A549 (cell line): ENCODE results near the gene COMMD4. TPM values are rescaled to one million over a fixed set of nuclear protein-coding genes. Genes with fewer than 3 reads are reported as not detected.

Experiments used
- ATAC-seq, 2 experiments: fragments of 200-7000 bp in 1 of 2; fragments of >200 bp in 1 of 2; cut with Nextera tagmentation in 1 of 2; cut with Tn5 transposase in 1 of 2; 3 replicates each; pipeline versions ENCODE4 v1.8.0 to v1.9.1; 2018 to 2020; ENCODE audit warnings: mild to moderate bottlenecking in 1 of 2, moderate library complexity in 1 of 2
- CTCF ChIA-PET: fragments of 300-600 bp; sonication (Branson Sonifier 250); formaldehyde crosslinking; extraction: SDS; loops from one replicate; lab custom pipeline; 2021; ENCODE audit warnings: antibody characterized with exemption, inconsistent platforms; lab: Yijun Ruan, JAX
- POLR2A ChIA-PET: fragments of 350-600 bp; formaldehyde crosslinking; extraction: SDS; loops from one replicate; lab custom pipeline; 2021; ENCODE audit warnings: antibody characterized with exemption, inconsistent platforms; lab: Yijun Ruan, JAX
- DNase-seq, 2 experiments: peaks; one replicate each; pipeline versions ENCODE4 v3.0.0 to v3.0.0-alpha.2; 2011 to 2016; ENCODE audit warnings: low read depth in 1 of 2, low spot score in 1 of 2
- FAIRE-seq: peaks from 2 replicates; lab custom pipeline; 2011; peaks lifted over from hg19 to GRCh38; lab: Jason Lieb, UNC
- H3K27ac ChIP-seq, 2 experiments: fragments of >200 bp; sonication (Bioruptor Twin); formaldehyde crosslinking; 3 replicates each; pipeline ENCODE4 v1.5.1; 2016 to 2017
- H3K4me1 ChIP-seq: fragments of >200 bp; sonication (Bioruptor Twin); formaldehyde crosslinking; 3 replicates; pipeline ENCODE4 v1.6.1; 2016
- H3K4me2 ChIP-seq: fragments of >200 bp; sonication (Bioruptor Twin); formaldehyde crosslinking; 3 replicates; pipeline ENCODE4 v1.6.1; 2016
- H3K4me3 ChIP-seq: fragments of >200 bp; sonication (Bioruptor Twin); formaldehyde crosslinking; 3 replicates; pipeline ENCODE4 v1.5.1; 2016
- H3K9me3 ChIP-seq: fragments of >200 bp; sonication (Bioruptor Twin); formaldehyde crosslinking; 3 replicates; pipeline ENCODE4 v1.6.1; 2016
- CBX2 ChIP-seq: fragments of 200-600 bp; sonication (generic); IDR thresholded peaks from 2 replicates; pipeline ENCODE4 v1.6.1; 2016; ENCODE audit warnings: low read depth, mild to moderate bottlenecking, borderline replicate concordance
- CEBPB ChIP-seq, 2 experiments: fragments of >200 bp in 1 of 2; sonication (Bioruptor Twin) in 1 of 2; formaldehyde crosslinking in 1 of 2; IDR thresholded peaks; 2 replicates each; pipeline ENCODE4 v1.6.1; 2012 to 2016
- CHD2 ChIP-seq: fragments of 150-350 bp; IDR thresholded peaks from 2 replicates; pipeline ENCODE4 v1.6.1; 2014; ENCODE audit warnings: low read length; ENCODE audit not compliant: partially characterized antibody
- CHD4 ChIP-seq: fragments of 200-600 bp; sonication (generic); IDR thresholded peaks from 2 replicates; pipeline ENCODE4 v1.6.1; 2016; ENCODE audit warnings: antibody characterized with exemption, mild to moderate bottlenecking, borderline replicate concordance
- EHF ChIP-seq: fragments of 250-450 bp; sonication (Bioruptor Pico); IDR thresholded peaks from 2 replicates; pipeline ENCODE4 v1.5.0; 2020; ENCODE audit warnings: mild to moderate bottlenecking
- EHMT2 ChIP-seq: fragments of 200-600 bp; sonication (generic); IDR thresholded peaks from 2 replicates; pipeline ENCODE4 v1.6.1; 2016; ENCODE audit warnings: antibody characterized with exemption, low read depth, mild to moderate bottlenecking, moderate library complexity
- EP300 ChIP-seq, 2 experiments: fragments of >200 bp; sonication (Bioruptor Twin); formaldehyde crosslinking; IDR thresholded peaks; 2 replicates in 1 of 2; 3 replicates in 1 of 2; pipeline ENCODE4 v1.6.1; 2016 to 2017
- ESRRA ChIP-seq: fragments of 150-350 bp; IDR thresholded peaks from 2 replicates; pipeline ENCODE4 v1.6.1; 2014; ENCODE audit warnings: mild to moderate bottlenecking, low read length, borderline replicate concordance
- GATA3 ChIP-seq: IDR thresholded peaks from 2 replicates; pipeline ENCODE4 v1.6.1; 2012; ENCODE audit warnings: borderline replicate concordance
- HDAC2 ChIP-seq: fragments of 200-600 bp; sonication (generic); IDR thresholded peaks from 2 replicates; pipeline ENCODE4 v1.6.1; 2016
- HOXB13 ChIP-seq: fragments of 250-450 bp; sonication (Bioruptor Pico); IDR thresholded peaks from 2 replicates; pipeline ENCODE4 v1.5.0; 2020; ENCODE audit warnings: low read depth, mild to moderate bottlenecking, moderate library complexity
- JUN ChIP-seq, 2 experiments: fragments of >200 bp; sonication (Bioruptor Twin); formaldehyde crosslinking; IDR thresholded peaks; 2 replicates in 1 of 2; 3 replicates in 1 of 2; pipeline ENCODE4 v1.6.1; 2016 to 2017
- KDM5A ChIP-seq: fragments of 200-600 bp; sonication (generic); IDR thresholded peaks from 2 replicates; pipeline ENCODE4 v1.6.1; 2016; ENCODE audit warnings: antibody characterized with exemption, mild to moderate bottlenecking
- NFE2L2 ChIP-seq: fragments of 150-350 bp; conservative IDR thresholded peaks from 2 replicates; pipeline ENCODE4 v1.6.1; 2014; ENCODE audit warnings: low read length
- POLR2A ChIP-seq: IDR thresholded peaks from 2 replicates; pipeline ENCODE4 v1.6.1; 2012; ENCODE audit warnings: mild to moderate bottlenecking, low read length
- POLR2AphosphoS2 ChIP-seq: conservative IDR thresholded peaks from 2 replicates; pipeline ENCODE4 v1.6.1; 2012; ENCODE audit warnings: low read length, improper control_type of control experiment, inconsistent platforms
- RAD21 ChIP-seq, 2 experiments: fragments of >200 bp in 1 of 2; sonication (Bioruptor Twin) in 1 of 2; formaldehyde crosslinking in 1 of 2; IDR thresholded peaks in 1 of 2; conservative IDR thresholded peaks in 1 of 2; 2 replicates in 1 of 2; 3 replicates in 1 of 2; pipeline ENCODE4 v1.6.1; 2012 to 2018; ENCODE audit warnings: inconsistent platforms in 1 of 2
- RCOR1 ChIP-seq: fragments of 150-350 bp; IDR thresholded peaks from 2 replicates; pipeline ENCODE4 v1.6.1; 2014; ENCODE audit warnings: antibody characterized with exemption, low read length, low read depth
- SREBF2 ChIP-seq: fragments of 450-650 bp; IDR thresholded peaks from 2 replicates; pipeline ENCODE4 v1.6.1; 2014; ENCODE audit warnings: mild to moderate bottlenecking, moderate library complexity
- TFCP2L1 ChIP-seq: fragments of 250-450 bp; sonication (Bioruptor Pico); IDR thresholded peaks from 2 replicates; pipeline ENCODE4 v1.5.0; 2021; ENCODE audit warnings: mild to moderate bottlenecking
- ZFP36 ChIP-seq: fragments of 450-650 bp; IDR thresholded peaks from 2 replicates; pipeline ENCODE4 v1.6.1; 2014; ENCODE audit warnings: borderline replicate concordance; ENCODE audit not compliant: partially characterized antibody
- WGBS: methylation state at CpG from one replicate; pipeline ENCODE4 v1.1.6; 2017; ENCODE audit errors: missing lambda C conversion rate; 5-methylcytosine and 5-hydroxymethylcytosine counted together
- polyA plus RNA-seq, 4 experiments: library from polyadenylated mRNA; depleted of rRNA in 3 of 4; stranded (reverse); fragments of >200 nt; fragmentation: RNase III in 1 of 4; extraction: RNeasy Plus Mini Kit Qiagen cat#74134 plus additional on column Dnase treatment in 1 of 4; gene quantifications; 2 replicates in 3 of 4; 3 replicates in 1 of 4; pipeline ENCODE4 v1.2.3, GENCODE V29; 2011 to 2017
- TF ChIP-seq, protein P1 (sequence below): fragments of 200-600 bp; sonication (generic); IDR thresholded peaks from 2 replicates; pipeline ENCODE4 v1.6.1; 2016; ENCODE audit warnings: antibody characterized with exemption, mild to moderate bottlenecking, moderate library complexity
- TF ChIP-seq, protein P2 (sequence below): fragments of 250-450 bp; sonication (Bioruptor Pico); IDR thresholded peaks from 2 replicates; pipeline ENCODE4 v1.5.0; 2021; ENCODE audit warnings: mild to moderate bottlenecking, moderate library complexity, borderline replicate concordance
- TF ChIP-seq, protein P3 (sequence below): fragments of 250-450 bp; sonication (Bioruptor Pico); IDR thresholded peaks from 2 replicates; pipeline ENCODE4 v1.5.0; 2020; ENCODE audit warnings: low read depth, mild to moderate bottlenecking, moderate library complexity
- TF ChIP-seq, protein P4 (sequence below): fragments of 150-350 bp; IDR thresholded peaks from 2 replicates; pipeline ENCODE4 v1.6.1; 2014; ENCODE audit warnings: low read depth, mild to moderate bottlenecking, low read length
- TF ChIP-seq, protein P5 (sequence below): IDR thresholded peaks from 2 replicates; pipeline ENCODE4 v1.6.1; 2012

Gene COMMD4
- polyA plus RNA-seq, 2 of the 4 experiments (the other 2 are of a cell fraction) = 88.0 to 220 TPM

DNA sequence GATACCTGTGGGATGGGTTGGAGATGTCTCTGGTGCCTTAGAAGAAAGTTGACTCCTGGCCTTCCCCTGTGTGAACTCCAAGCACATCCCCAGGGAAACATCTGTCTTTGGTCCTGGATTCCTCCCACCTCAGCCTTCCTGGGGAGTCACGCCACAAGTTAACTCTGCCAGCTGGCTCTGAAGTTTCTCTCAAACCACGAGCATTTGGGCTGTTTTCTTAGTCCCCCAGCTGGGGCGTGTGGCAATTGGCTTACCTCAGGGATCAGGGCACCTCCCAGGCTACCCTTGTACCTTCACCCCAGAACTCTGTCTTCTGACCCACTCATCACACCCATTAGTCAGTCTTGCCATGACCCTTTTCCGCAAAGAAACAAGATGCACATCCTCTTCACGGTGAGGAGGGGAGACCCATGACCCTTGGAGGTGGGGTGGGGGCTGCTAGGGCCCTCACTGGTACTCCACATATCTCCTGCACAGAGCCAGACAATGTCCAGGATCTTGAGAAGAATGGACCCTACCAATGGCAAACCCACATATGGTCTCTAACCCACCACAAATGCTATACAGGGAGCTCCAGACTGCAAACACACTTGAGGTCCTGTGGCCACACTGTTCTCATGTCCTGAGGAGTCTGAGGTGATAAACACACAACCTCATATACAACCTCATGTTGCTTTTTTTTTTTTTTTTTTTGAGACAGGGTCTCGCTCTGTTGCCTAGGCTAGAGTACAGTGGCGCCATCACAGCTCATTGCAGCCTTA is 14.9 kb downstream of the COMMD4 start:
- H3K9me3 ChIP-seq = no peaks in the 10 kb centered on the region
- H3K4me2 ChIP-seq = no peak overlapping the region
- H3K4me3 ChIP-seq = no peak overlapping the region
- WGBS = 89% methylated on average over 7 of the region's 7 CpGs
- DNase-seq (no peak), FAIRE-seq (no peak), ATAC-seq (no peak)
- CTCF ChIA-PET = interaction anchor here (0.8 to 2.8 kb wide), 2 partner anchors 9 to 16 kb away, joined by 3 to 17 read pairs; no protein-coding TSS in a partner anchor
- peaks cover 4% of the 10 kb centered on the region; the same call in 1 of the 3 replicates for H3K4me1 ChIP-seq
- no peak overlapping the region for H3K27ac ChIP-seq
- POLR2A ChIA-PET = interaction anchor here (0.6 to 1.2 kb wide), 4 partner anchors 9 to 193 kb away, joined by 3 to 4 read pairs (median 4); no protein-coding TSS in a partner anchor
- TF ChIP-seq, protein P1, sequence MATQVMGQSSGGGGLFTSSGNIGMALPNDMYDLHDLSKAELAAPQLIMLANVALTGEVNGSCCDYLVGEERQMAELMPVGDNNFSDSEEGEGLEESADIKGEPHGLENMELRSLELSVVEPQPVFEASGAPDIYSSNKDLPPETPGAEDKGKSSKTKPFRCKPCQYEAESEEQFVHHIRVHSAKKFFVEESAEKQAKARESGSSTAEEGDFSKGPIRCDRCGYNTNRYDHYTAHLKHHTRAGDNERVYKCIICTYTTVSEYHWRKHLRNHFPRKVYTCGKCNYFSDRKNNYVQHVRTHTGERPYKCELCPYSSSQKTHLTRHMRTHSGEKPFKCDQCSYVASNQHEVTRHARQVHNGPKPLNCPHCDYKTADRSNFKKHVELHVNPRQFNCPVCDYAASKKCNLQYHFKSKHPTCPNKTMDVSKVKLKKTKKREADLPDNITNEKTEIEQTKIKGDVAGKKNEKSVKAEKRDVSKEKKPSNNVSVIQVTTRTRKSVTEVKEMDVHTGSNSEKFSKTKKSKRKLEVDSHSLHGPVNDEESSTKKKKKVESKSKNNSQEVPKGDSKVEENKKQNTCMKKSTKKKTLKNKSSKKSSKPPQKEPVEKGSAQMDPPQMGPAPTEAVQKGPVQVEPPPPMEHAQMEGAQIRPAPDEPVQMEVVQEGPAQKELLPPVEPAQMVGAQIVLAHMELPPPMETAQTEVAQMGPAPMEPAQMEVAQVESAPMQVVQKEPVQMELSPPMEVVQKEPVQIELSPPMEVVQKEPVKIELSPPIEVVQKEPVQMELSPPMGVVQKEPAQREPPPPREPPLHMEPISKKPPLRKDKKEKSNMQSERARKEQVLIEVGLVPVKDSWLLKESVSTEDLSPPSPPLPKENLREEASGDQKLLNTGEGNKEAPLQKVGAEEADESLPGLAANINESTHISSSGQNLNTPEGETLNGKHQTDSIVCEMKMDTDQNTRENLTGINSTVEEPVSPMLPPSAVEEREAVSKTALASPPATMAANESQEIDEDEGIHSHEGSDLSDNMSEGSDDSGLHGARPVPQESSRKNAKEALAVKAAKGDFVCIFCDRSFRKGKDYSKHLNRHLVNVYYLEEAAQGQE = no peak
- TF ChIP-seq RAD21 (conservative IDR thresholded peaks at IDR 0.05 in 1 of 2, IDR thresholded peaks at IDR 0.05 in 1 of 2) (no peak), POLR2A (no peak), ZFP36 (no peak), ESRRA (no peak), JUN (IDR thresholded peaks at IDR 0.05) (no peak), NFE2L2 (no peak), POLR2AphosphoS2 (no peak), EP300 (IDR thresholded peaks at IDR 0.05) (no peak), CEBPB (IDR thresholded peaks at IDR 0.05) (no peak), GATA3 (no peak), SREBF2 (no peak), KDM5A (no peak)
- TF ChIP-seq, protein P2, sequence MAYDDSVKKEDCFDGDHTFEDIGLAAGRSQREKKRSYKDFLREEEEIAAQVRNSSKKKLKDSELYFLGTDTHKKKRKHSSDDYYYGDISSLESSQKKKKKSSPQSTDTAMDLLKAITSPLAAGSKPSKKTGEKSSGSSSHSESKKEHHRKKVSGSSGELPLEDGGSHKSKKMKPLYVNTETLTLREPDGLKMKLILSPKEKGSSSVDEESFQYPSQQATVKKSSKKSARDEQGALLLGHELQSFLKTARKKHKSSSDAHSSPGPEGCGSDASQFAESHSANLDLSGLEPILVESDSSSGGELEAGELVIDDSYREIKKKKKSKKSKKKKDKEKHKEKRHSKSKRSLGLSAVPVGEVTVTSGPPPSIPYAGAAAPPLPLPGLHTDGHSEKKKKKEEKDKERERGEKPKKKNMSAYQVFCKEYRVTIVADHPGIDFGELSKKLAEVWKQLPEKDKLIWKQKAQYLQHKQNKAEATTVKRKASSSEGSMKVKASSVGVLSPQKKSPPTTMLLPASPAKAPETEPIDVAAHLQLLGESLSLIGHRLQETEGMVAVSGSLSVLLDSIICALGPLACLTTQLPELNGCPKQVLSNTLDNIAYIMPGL (CRISPR knock-in tag) = no peak
- TF ChIP-seq, protein P3, sequence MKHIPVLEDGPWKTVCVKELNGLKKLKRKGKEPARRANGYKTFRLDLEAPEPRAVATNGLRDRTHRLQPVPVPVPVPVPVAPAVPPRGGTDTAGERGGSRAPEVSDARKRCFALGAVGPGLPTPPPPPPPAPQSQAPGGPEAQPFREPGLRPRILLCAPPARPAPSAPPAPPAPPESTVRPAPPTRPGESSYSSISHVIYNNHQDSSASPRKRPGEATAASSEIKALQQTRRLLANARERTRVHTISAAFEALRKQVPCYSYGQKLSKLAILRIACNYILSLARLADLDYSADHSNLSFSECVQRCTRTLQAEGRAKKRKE (CRISPR knock-in tag) = no peak

DNA sequence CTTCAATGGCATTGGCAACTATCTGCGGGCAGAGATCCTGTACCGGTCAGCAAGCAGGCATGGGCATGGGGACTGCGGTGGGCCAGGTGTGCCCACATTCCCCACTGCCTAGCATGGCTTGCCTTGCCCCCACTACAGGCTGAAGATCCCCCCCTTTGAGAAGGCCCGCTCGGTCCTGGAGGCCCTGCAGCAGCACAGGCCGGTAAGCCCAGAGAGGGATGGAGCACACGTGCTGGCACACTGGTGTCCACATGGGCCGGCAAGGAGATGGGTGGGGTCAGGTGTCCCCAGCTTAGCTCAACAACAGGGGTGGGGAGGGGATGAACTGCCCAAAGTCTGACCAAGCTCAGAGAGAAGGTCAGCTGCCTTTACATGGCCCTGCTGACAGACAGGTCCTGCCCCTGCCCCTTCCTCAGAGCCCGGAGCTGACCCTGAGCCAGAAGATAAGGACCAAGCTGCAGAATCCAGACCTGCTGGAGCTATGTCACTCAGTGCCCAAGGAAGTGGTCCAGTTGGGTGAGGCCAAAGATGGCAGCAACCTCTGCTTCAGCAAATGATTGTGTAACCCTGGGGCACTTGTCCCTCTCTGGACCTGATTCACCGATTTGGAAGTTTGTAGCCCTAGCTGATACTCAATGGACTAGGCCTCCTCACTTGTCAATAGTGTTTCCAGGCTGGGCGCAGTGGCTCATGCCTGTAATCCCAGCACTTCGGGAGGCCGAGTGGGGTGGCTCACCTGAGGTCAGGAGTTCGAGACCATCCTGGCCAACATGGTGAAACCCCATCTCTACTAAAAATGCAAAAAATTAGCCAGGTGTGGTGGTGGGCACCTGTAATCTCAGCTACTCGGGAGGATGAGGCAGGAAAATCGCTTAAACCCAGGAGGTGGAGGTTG is 16.6 kb downstream of the COMMD4 start:
- no peak overlapping the region for H3K27ac ChIP-seq
- ChIA-PET POLR2A (no interaction called here), CTCF (interaction anchor here (1.1 to 5.8 kb wide), 6 partner anchors 8 to 44 kb away, joined by 3 to 72 read pairs (median 5); partner anchors contain the start of gene MAN2C1)
- H3K4me2 ChIP-seq = no peak overlapping the region
- ATAC-seq (no peak), FAIRE-seq (no peak), DNase-seq (no peak)
- H3K4me3 ChIP-seq = no peak overlapping the region
- H3K4me1 ChIP-seq = peaks cover 4% of the 10 kb centered on the region; the same call in 1 of the 3 replicates
- no peaks in the 10 kb centered on the region for H3K9me3 ChIP-seq
- 96% methylated on average over 14 of the region's 16 CpGs for WGBS
- TF ChIP-seq CHD4 = no peak
- TF ChIP-seq TFCP2L1 = no peak
- no peak for TF ChIP-seq EHF (CRISPR knock-in tag)
- TF ChIP-seq ZFP36 = no peak
- TF ChIP-seq, protein P4, sequence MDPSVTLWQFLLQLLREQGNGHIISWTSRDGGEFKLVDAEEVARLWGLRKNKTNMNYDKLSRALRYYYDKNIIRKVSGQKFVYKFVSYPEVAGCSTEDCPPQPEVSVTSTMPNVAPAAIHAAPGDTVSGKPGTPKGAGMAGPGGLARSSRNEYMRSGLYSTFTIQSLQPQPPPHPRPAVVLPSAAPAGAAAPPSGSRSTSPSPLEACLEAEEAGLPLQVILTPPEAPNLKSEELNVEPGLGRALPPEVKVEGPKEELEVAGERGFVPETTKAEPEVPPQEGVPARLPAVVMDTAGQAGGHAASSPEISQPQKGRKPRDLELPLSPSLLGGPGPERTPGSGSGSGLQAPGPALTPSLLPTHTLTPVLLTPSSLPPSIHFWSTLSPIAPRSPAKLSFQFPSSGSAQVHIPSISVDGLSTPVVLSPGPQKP = no peak
- TF ChIP-seq, protein P5, sequence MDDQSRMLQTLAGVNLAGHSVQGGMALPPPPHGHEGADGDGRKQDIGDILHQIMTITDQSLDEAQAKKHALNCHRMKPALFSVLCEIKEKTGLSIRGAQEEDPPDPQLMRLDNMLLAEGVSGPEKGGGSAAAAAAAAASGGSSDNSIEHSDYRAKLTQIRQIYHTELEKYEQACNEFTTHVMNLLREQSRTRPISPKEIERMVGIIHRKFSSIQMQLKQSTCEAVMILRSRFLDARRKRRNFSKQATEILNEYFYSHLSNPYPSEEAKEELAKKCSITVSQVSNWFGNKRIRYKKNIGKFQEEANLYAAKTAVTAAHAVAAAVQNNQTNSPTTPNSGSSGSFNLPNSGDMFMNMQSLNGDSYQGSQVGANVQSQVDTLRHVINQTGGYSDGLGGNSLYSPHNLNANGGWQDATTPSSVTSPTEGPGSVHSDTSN = no peak
- TF ChIP-seq EHMT2 = no peak
- TF ChIP-seq RCOR1 = no peak
- no peak for TF ChIP-seq CBX2
- no peak for TF ChIP-seq CHD2
- no peak for TF ChIP-seq RAD21 (conservative IDR thresholded peaks at IDR 0.05 in 1 of 2, IDR thresholded peaks at IDR 0.05 in 1 of 2)
- no peak for TF ChIP-seq EP300 (IDR thresholded peaks at IDR 0.05)
- no peak for TF ChIP-seq HOXB13
- TF ChIP-seq HDAC2 = no peak
